ENCODE data around the gene KBTBD6.
"Not testable (repeated sequence)": the region's sequence is repeated elsewhere in the genome, so short reads cannot be mapped to it uniquely, and the experiment has no call there.

KBTBD6 gene

GRCh38 chr13:41131660-41132511 lies 716 bp downstream of the KBTBD6 start:
- not testable (repeated sequence) for DNase-seq

GRCh38 chr13:41131189-41131588 lies 1.4 kb downstream of the KBTBD6 start:
- DNase-seq = not testable (repeated sequence)

GRCh38 chr13:41130356-41130755 lies 2.2 kb downstream of the KBTBD6 start:
- DNase-seq = no peak

- DNase-seq = no peak
These were observed 4.9 kb downstream of the KBTBD6 start for GRCh38 chr13:41127701-41128100.

GRCh38 chr13:41122838-41123237 lies 9.8 kb downstream of the KBTBD6 start:
- no peak for DNase-seq

- no peak for DNase-seq
These were observed 14.7 kb downstream of the KBTBD6 start for GRCh38 chr13:41117869-41118268.

GRCh38 chr13:41111454-41111853 lies 21.1 kb downstream of the KBTBD6 start:
- DNase-seq = no peak

GRCh38 chr13:41107584-41108014 lies 25.0 kb downstream of the KBTBD6 start:
- DNase-seq = no peak

GRCh38 chr13:41107104-41107571 lies 25.5 kb downstream of the KBTBD6 start:
- no peak for DNase-seq

GRCh38 chr13:41099986-41100385 lies 32.6 kb downstream of the KBTBD6 start:
- DNase-seq = no peak

GRCh38 chr13:41098761-41099160 lies 33.8 kb downstream of the KBTBD6 start:
- no peak for DNase-seq

- DNase-seq = not testable (repeated sequence)
These were observed 36.9 kb downstream of the KBTBD6 start for GRCh38 chr13:41095681-41096080.

- DNase-seq = no peak
These were observed 46.5 kb downstream of the KBTBD6 start for GRCh38 chr13:41085961-41086585.

GRCh38 chr13:41079725-41080124 lies 52.9 kb downstream of the KBTBD6 start:
- no peak for DNase-seq

Measured in stimulated activated CD4-positive, alpha-beta T cell treated with anti-CD3 and anti-CD28 coated beads, Interleukin-12 subunit alpha, Interleukin-12 subunit beta, amount 100 ng/mL, for 4 hours (primary cell).